ENCODE results near the gene ST3GAL4. TPM values are rescaled to one million over a fixed set of nuclear protein-coding genes. Genes with fewer than 3 reads are reported as not detected.

The ST3GAL4 gene
- total and polyA plus RNA-seq, 10 of the 15 experiments (the other 5 are each of a cell fraction or from before 2014, with no cell fraction given): 3.8 to 8.1 (median 6.5) TPM; not detected in 2

DNA sequence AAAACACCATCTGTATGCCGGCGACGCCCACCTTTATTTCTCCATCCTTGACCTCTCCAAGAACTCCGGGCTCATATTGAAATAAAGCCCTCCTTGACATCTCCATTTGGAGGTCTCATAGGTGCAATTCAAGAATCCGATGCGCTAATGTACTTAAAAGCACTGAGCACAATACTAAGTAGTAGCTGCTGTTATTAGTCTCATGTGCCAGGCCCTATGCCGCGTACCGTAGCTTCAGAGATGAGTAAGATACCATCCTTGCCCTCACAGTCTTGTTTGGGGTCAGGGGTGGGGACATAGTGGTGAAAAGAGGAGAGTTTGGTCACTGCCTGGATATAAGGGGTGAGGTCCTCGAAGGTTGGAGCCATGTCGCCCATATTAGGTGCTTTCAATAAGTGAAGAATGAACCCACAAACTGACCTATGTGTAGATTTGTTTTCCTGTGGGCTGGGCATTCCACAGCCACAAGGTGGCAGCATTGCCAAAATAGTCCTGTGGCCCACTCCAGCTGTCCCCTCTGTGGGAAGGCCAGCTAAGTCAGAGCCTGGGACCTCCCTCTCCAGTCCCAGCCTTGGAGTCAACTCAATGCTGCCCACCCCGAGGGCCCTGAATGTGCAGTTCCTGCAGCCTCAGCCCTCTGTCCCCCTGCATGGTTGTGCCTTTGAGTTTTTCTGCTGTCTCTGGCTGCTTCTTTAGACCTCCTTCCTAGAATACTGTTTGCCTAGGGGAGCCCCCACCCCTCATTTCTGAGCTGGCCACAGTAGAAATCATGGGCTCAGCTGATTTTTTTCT is 45.1 kb upstream of the ST3GAL4 start:
- DNase-seq (ENCODE audit: low read depth, low spot score): no peak
- H3K9me3 ChIP-seq (replicated peaks; ENCODE audit: control insufficient read depth, insufficient read depth, low read length): no peaks in the 10 kb centered on the region; the same call in none of the 3 replicates
- CTCF ChIA-PET: interaction anchor here (0.6 to 10.0 kb wide), 42 partner anchors 8 to 764 kb away, joined by 3 to 232 read pairs (median 4); partner anchors contain the start of genes FOXRED1, SRPRA and ST3GAL4
- SMC1A ChIA-PET (ENCODE audit: uncharacterized antibody, unreplicated experiment): interaction anchor here (0.8 to 6.5 kb wide), 19 partner anchors 9 to 1033 kb away, joined by 3 to 78 read pairs (median 5); partner anchors contain the start of gene ST3GAL4
- peak; percentile 74 for ATAC-seq
- H3K27me3 ChIP-seq (replicated peaks in 1 of 2; ENCODE audit: control insufficient read depth in 2 of 2, insufficient read depth in 2 of 2, low read length in 1 of 2): no peaks in the 10 kb centered on the region
- POLR2A ChIA-PET: interaction anchor here (1.0 to 1.7 kb wide), 3 partner anchors 10 to 170 kb away, joined by 3 to 5 read pairs (median 5); no protein-coding TSS in a partner anchor
- intact Hi-C loops (cut with micrococcal nuclease; ENCODE audit: unreplicated experiment): loop anchor here (1.0 to 10.0 kb wide), 7 partner anchors 44 to 674 kb away; partner anchors contain the start of gene ST3GAL4
- H3K79me2 ChIP-seq (ENCODE audit: control insufficient read depth, insufficient read depth, low read length): peaks cover 12% of the 10 kb centered on the region
- H2AFZ ChIP-seq (ENCODE audit: control insufficient read depth, low read depth, low read length): no peak overlapping the region
- peak; percentile 7 for FAIRE-seq
- peaks cover 44% of the 10 kb centered on the region for H3K4me1 ChIP-seq (ENCODE audit: control insufficient read depth, insufficient read depth, low read length)
- BruUV-seq (replicated peaks): no TSS peak
- WGBS (ENCODE audit: insufficient coverage, insufficient replicate concordance, low lambda C conversion rate, missing lambda C conversion rate): 70% methylated on average over 12 of the region's 12 CpGs
- peak overlapping the region; percentile 18; the same call in 1 of the 2 replicates for H3K4me2 ChIP-seq (ENCODE audit: control insufficient read depth, insufficient read depth)
- in situ Hi-C loops (cut with MboI): no loop called here
- H3K9ac ChIP-seq (ENCODE audit: control insufficient read depth, insufficient read depth, low read length): no peak overlapping the region
- no peak overlapping the region for H3K27ac ChIP-seq (ENCODE audit: control insufficient read depth, insufficient read depth)
- H3K4me3 ChIP-seq: no peak overlapping the region
- no peaks in the 10 kb centered on the region for H4K20me1 ChIP-seq (ENCODE audit: control insufficient read depth, insufficient read depth)
- H3K36me3 ChIP-seq (ENCODE audit: control insufficient read depth in 2 of 2, insufficient read depth in 2 of 2, low read length in 1 of 2): peaks cover 1 to 16% of the 10 kb centered on the region in 2 experiments
- RAD21 ChIA-PET (ENCODE audit: unreplicated experiment): interaction anchor here (0.7 to 3.0 kb wide), 20 partner anchors 9 to 1035 kb away, joined by 3 to 36 read pairs (median 4); partner anchors contain the start of gene ST3GAL4
- TF ChIP-seq RUNX3 (IDR thresholded peaks at IDR 0.05; ENCODE audit: low read length): peak; percentile 58
- no peak for TF ChIP-seq TAF1 (IDR thresholded peaks at IDR 0.05; ENCODE audit: borderline replicate concordance, low read depth, low read length)
- TF ChIP-seq, protein P1, sequence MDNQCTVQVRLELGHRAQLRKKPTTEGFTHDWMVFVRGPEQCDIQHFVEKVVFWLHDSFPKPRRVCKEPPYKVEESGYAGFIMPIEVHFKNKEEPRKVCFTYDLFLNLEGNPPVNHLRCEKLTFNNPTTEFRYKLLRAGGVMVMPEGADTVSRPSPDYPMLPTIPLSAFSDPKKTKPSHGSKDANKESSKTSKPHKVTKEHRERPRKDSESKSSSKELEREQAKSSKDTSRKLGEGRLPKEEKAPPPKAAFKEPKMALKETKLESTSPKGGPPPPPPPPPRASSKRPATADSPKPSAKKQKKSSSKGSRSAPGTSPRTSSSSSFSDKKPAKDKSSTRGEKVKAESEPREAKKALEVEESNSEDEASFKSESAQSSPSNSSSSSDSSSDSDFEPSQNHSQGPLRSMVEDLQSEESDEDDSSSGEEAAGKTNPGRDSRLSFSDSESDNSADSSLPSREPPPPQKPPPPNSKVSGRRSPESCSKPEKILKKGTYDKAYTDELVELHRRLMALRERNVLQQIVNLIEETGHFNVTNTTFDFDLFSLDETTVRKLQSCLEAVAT (IDR thresholded peaks at IDR 0.05): peak; percentile 49; the same call in 1 of the 2 replicates
- TF ChIP-seq ZBTB33 (IDR thresholded peaks at IDR 0.05): peak; percentile 93
- TF ChIP-seq, protein P2, sequence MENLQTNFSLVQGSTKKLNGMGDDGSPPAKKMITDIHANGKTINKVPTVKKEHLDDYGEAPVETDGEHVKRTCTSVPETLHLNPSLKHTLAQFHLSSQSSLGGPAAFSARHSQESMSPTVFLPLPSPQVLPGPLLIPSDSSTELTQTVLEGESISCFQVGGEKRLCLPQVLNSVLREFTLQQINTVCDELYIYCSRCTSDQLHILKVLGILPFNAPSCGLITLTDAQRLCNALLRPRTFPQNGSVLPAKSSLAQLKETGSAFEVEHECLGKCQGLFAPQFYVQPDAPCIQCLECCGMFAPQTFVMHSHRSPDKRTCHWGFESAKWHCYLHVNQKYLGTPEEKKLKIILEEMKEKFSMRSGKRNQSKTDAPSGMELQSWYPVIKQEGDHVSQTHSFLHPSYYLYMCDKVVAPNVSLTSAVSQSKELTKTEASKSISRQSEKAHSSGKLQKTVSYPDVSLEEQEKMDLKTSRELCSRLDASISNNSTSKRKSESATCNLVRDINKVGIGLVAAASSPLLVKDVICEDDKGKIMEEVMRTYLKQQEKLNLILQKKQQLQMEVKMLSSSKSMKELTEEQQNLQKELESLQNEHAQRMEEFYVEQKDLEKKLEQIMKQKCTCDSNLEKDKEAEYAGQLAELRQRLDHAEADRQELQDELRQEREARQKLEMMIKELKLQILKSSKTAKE (IDR thresholded peaks at IDR 0.05; ENCODE audit: low read depth, poor library complexity, severe bottlenecking): peak; percentile 19
- TF ChIP-seq ZNF207 (IDR thresholded peaks at IDR 0.05; ENCODE audit: borderline replicate concordance): 0 out of 2 replicates have a peak, but pooled peaks have one; percentile 32
- no peak for TF ChIP-seq RAD51 (IDR thresholded peaks at IDR 0.05)
- 0 out of 2 replicates have a peak, but pooled peaks have one; percentile 51 for TF ChIP-seq CBFB (IDR thresholded peaks at IDR 0.05; ENCODE audit: low read depth)
- peak; percentile 32; the same call in 1 of the 2 replicates for TF ChIP-seq NR2F1 (conservative IDR thresholded peaks at IDR 0.05)
- peak in 1 of 2 experiments; percentile 16; a peak in 1 of 4 replicates for TF ChIP-seq BHLHE40 (IDR thresholded peaks at IDR 0.05; ENCODE audit: borderline replicate concordance in 1 of 2, low read depth in 2 of 2, low read length in 1 of 2)
- no peak for TF ChIP-seq NBN (IDR thresholded peaks at IDR 0.05)
- peak; percentile 83 for TF ChIP-seq SMC3 (IDR thresholded peaks at IDR 0.05; ENCODE audit: borderline replicate concordance, low read length)
- TF ChIP-seq PAX8 (IDR thresholded peaks at IDR 0.05): no peak
- TF ChIP-seq CTCF (IDR thresholded peaks at IDR 0.05 in 2 of 3, conservative IDR thresholded peaks at IDR 0.05 in 1 of 3; ENCODE audit: control insufficient read depth in 2 of 3, extremely low read depth in 1 of 3, insufficient read depth in 1 of 3, low read depth in 3 of 3, low read length in 3 of 3): peak; percentile 76 to 95 (median 89); a peak in 5 of 6 replicates
- TF ChIP-seq HDGF (IDR thresholded peaks at IDR 0.05): 0 out of 2 replicates have a peak, but pooled peaks have one; percentile 19

Measured in GM12878 (cell line).